GM18508 (cell line): ENCODE results near the gene MX2.
A peak's percentile ranks its signal among the peaks of the same experiment; 100 is the strongest.
"Not testable (repeated sequence)": the region's sequence is repeated elsewhere in the genome, so short reads cannot be mapped to it uniquely, and the experiment has no call there.

Source experiments
- ATAC-seq: cut with Tn5 transposase; IDR thresholded peaks from one replicate; pipeline ENCODE4 v1.9.1; 2021; ENCODE audit warnings: moderate number of reproducible peaks; ENCODE audit not compliant: insufficient read depth, unreplicated experiment

Gene MX2

DNA sequence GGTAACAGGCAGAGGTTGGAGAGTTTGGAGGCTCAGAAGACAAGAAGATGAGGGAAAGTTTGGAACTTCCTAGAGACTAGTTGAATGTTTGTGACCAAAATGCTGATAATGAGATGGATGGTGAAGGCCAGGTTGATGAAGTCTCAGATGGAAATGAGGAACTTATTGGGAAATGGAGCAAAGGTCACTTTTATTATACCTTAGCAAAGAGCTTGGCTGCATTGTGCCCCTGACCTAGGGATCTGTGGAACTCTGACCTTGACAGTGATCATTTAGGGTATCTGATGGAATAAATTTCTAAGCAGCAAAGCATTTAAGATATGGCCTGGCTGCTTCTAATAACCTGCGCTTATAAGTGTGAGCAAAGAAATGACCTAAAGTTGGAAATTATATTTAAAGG lies 28.1 kb upstream of the MX2 start:
- ATAC-seq: no peak

- ATAC-seq: no peak
These were observed 24.3 kb upstream of the MX2 start for GRCh38 chr21:41337515-41337914.

GRCh38 chr21:41338455-41338854 lies 23.4 kb upstream of the MX2 start:
- no peak for ATAC-seq

DNA sequence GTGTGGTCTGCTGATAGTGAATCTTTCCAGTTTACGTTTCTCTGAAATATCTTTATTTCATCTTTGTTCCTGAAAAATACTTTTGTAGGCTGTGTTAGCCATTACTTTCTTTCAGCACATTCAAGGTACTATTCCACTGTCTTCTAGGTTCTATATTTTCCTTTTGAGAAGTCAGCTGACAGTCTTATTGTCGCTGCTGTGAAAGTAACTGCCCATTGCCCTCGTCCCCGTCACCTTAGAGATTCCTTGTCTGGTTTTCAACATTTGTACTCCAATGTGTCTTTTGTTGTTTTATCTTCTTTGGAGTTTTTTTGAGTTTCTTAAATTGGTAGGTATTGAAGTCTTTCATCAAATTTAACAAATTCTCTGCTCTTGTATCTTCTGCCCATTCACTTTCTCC lies 19.8 kb upstream of the MX2 start:
- no peak for ATAC-seq

- ATAC-seq: no peak
These were observed 17.7 kb upstream of the MX2 start for GRCh38 chr21:41344146-41344545.

DNA sequence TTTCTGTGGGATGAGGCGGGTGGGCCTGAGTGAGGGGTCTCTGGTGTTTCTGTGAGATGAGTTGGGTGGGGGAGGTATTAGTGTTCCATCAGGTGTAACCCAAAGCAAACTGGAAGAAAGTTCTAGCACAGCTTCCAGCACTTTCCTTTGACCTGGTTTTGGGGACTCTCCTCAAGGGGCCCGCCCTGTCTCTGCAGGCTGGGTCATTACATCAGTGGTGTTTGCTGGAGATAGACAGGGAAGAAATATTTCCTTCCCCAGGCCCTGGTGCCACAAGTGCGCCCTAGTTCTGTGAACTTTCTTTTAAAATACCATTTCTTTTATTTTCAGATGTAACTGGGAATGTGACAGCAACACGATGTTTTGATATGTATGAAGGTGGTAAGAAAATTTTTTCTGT lies 16.5 kb upstream of the MX2 start:
- ATAC-seq: no peak

- ATAC-seq: no peak
These were observed 15.7 kb upstream of the MX2 start for GRCh38 chr21:41345934-41346685.

DNA sequence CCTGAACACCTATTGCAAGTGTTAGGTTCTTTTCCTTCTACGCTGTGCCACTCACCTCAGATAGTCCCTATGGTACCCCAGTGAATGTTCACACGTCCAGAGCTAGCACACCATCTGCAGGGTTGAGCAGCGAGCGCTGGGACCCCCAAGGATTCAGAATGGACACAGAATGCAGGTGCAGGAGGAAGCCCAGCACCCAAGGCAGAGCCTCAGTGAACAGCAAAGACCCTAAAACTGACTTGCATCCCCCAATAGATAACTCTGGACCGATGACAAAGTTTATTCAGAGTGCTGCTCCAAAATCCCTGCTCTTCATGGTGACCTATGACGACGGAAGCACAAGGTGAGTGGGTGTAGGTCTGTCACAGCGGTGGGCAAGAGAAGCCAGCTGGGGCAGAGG lies 15.1 kb upstream of the MX2 start:
- no peak for ATAC-seq

DNA sequence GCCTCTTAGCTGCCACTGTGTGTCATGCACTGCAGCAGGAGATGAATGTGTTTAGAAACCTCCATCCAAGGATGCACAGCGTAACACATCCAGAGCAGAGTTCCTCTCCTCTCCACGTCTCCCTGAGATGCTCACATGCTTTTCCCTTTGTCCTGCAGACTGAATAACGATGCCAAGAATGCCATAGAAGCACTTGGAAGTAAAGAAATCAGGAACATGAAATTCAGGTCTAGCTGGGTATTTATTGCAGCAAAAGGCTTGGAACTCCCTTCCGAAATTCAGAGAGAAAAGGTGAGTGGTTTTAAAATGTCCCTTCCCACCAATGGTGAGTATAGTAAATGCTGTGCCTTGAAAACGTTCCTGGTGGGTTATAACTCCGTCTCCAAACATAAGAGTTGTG lies 13.4 kb upstream of the MX2 start:
- ATAC-seq: no peak

GRCh38 chr21:41349126-41349525 lies 12.7 kb upstream of the MX2 start:
- no peak for ATAC-seq

GRCh38 chr21:41349619-41350390 lies 12.0 kb upstream of the MX2 start:
- ATAC-seq: no peak

GRCh38 chr21:41350436-41351155 lies 11.2 kb upstream of the MX2 start:
- ATAC-seq: no peak

GRCh38 chr21:41357546-41357945 lies 4.3 kb upstream of the MX2 start:
- ATAC-seq: no peak

- no peak for ATAC-seq
These were observed 3.3 kb upstream of the MX2 start for GRCh38 chr21:41358193-41359166.

DNA sequence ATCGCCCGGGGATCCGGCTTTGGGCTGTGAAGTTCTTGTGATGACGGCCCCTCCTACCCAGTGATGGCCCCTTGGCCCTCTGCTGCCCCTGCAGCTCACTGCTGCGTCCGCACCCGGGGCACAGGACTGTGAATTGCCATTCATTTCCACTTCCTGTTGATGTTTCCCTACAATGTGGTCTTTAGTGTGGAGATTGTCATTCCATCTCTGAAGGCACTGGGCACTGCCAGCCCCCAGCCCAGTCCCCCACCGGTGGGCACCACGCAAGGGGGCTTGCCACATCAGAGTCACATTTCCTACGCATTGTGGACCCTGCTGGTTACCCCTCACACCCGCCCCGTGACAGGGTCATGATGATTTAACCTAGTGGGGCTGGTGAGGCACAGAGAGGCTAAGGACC lies 2.5 kb upstream of the MX2 start:
- ATAC-seq: no peak

- not testable (repeated sequence) for ATAC-seq
These were observed 2.1 kb upstream of the MX2 start for GRCh38 chr21:41359754-41360071.

DNA sequence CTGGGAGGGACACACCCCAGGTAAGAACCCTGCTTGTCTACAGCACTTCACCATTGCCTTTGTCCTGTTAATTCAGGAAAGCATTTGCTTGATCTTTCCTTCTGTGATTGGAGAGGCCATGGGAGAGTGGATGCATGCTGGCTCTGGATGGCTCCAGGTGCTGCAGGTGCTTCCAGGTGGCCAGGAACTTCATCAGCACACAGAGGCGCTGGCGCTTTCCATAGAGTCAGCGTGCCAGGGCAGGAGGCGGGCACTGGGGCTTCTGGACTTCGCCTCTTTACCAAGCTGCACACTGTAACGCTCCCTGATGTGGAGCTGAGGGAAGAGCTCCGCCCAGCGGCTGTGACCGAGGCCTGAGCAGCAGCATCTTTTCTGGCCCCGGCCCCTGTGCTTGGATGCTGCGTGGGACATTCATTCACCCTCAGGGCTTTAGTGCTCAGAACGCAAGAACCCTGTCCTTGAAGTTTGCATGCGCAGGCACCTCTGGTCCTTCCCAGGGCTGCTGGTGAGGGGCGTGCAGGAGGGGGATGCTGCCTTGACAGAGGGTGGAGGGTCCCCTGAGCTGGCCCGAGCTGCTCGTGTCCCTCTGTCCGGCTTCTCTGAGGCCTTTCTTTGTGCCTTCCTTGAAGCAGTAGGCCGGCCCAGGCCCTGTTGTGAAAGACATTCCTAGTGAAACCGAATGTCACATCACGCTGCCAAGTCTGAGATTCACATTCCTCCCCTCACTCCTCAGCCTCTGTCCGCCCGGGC lies 1.6 kb upstream of the MX2 start:
- no peak for ATAC-seq

GRCh38 chr21:41361053-41361785 lies 608 bp upstream of the MX2 start:
- ATAC-seq: peak; percentile 11
